Fibroblast of mammary gland (primary cell): Measurements from ENCODE around the gene EPB42.
"Not testable (repeated sequence)": the region's sequence is repeated elsewhere in the genome, so short reads cannot be mapped to it uniquely, and the experiment has no call there.

Experiments
- DNase-seq: peaks from one replicate; pipeline ENCODE4 v3.0.0-alpha.2; 2010; ENCODE audit warnings: low read depth
- H3K4me3 ChIP-seq: 2 replicates; pipeline ENCODE4 v1.5.1; 2011; ENCODE audit warnings: low read depth, mild to moderate bottlenecking, low read length, moderate library complexity; ENCODE audit not compliant: control insufficient read depth
- CTCF ChIP-seq: conservative IDR thresholded peaks from 2 replicates; pipeline ENCODE4 v1.5.1; 2011; ENCODE audit warnings: low read depth, low read length, inconsistent platforms; ENCODE audit not compliant: control insufficient read depth, insufficient read depth

Gene EPB42

DNA sequence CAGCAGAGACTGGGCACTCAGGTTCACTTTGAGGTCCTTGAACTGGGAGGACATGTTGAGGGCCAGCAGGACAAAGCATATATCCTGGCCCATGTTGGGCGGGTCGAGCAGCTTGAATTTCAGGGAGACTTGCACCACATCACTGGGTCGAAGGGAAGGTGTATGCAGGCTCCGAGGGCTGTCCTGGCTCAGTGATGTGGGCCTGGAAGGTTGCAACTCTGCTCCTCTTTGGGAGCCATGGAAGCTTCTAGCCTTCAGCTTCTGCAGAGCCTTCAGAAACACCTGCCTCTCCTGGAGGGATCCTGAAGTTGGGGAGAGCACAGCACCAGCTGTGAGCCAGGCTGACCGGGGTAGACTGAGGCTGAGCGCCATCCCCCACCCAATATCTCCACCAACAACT, 14.7 kb upstream of the EPB42 start:
- no peak for DNase-seq
- H3K4me3 ChIP-seq: no peak overlapping the region
- TF ChIP-seq CTCF: no peak

DNA sequence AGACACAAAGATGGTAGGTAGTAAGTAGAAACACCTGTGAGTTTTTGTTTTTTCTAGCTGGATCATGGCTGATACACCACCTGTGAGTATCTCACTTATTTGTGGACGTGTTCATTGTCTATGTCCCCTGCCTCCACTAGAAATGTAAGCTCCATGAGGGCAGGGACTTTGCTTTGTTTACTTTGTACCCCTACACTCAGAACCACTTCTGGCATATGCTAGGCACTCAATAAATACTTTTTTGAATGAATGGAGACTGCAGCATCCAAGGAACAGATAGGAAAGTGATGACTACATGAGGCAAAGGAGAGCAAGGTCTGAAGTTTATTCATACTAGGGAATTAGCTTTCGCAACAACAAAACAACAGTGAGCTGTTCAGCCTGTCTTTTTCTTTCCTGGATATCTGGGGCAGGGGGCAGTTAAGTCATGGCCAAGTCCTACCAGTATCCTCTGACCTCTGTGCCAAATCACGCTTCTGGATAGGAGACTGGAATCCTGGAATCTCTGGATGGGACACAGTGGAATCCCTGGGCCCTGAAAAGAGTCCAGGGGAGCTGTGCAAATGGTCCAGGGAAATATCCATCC, 11.6 kb upstream of the EPB42 start:
- peak; percentile 35 for DNase-seq
- no peak for TF ChIP-seq CTCF
- H3K4me3 ChIP-seq: no peak overlapping the region

- peak; percentile 30 for DNase-seq
- no peak overlapping the region for H3K4me3 ChIP-seq
- TF ChIP-seq CTCF: no peak
Measured at GRCh38 chr15:43230640-43231115, 9.9 kb upstream of the EPB42 start.

- no peak overlapping the region for H3K4me3 ChIP-seq
- no peak for DNase-seq
- no peak for TF ChIP-seq CTCF
Measured at GRCh38 chr15:43229977-43230376, 9.2 kb upstream of the EPB42 start.

DNA sequence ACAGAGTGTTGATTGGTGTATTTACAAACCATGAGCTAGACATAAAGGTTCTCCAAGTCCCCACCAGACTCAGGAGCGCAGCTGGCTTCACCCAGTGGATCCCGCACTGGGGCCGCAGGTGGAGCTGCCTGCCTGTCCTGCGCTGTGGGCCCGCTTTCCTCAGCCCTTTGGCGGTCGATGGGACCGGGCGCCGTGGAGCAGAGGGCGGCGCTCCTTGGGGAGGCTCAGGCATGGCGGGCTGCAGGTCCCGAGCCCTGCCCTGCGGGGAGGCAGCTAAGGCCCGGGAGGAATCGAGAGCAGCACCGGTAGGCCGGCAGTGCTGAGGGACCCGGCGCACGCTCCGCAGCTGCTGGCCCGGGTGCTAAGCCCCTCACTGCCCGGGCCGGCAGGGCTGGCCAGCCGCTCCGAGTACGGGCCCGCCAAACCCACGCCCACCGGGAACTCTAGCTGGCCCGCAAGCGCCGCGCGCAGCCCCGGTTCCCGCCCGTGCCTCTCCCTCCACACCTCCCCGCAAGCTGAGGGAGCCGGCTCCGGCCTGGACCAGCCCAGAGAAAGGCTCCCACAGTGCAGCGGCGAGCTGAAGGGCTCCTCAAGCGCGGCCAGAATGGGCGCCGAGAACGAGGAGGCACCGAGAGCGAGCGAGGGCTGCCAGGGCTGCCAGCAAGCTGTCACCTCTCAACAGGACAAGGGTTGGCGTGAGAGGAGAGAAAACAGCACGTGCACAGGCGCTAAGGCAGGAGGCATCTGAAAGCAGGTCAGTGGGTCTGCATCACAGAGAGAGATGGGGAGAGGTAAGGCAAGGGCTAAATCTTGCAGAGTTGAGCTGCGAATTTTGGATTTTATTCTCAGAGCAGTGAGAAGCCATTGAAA, 5.9 kb upstream of the EPB42 start:
- no peak for DNase-seq
- no peak overlapping the region for H3K4me3 ChIP-seq
- no peak for TF ChIP-seq CTCF

GRCh38 chr15:43225950-43226255, 5.1 kb upstream of the EPB42 start:
- not testable (repeated sequence) for DNase-seq, H3K4me3 ChIP-seq

DNA sequence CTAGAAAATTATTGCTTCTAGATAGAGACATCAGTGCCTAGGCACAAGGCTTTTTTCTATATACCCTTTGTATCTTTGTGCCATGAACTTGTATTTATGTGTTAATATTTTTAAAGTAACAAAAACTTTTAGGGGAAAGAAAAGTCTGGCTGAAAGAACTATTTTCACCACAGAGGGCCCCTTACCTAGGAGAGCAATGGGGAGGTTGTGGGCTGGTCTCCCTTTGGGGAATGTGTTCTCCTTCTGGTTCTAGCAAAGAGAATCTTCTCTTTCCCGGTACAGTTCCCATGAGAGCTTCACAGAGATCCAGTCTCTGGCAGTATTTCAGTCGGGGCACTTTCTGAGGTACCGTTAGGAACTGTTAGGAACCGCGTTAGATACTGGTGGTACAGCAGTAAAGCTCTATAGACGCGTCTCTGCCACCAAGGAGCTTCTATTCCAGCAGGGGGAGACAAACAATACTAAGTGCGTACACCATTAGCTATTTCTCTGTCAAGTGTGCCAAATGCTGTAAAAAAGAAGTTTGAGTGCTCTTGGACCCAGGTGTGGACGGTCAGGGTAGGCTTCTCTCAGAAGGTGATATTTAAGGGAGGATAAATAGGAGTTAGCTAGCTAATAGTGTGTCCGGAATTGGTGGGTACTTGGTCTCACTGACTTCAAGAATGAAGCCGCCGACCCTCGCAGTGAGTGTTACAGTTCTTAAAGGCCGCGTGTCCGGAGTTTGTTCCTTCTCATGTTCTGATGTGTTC, 4.6 kb upstream of the EPB42 start:
- H3K4me3 ChIP-seq: no peak overlapping the region
- DNase-seq: peak; percentile 70
- TF ChIP-seq CTCF: peak; percentile 85
